Neural crest cell (in vitro differentiated cells): Measurements from ENCODE around the gene SLCO4A1. TPM values are rescaled to one million over a fixed set of nuclear protein-coding genes. Genes with fewer than 3 reads are reported as not detected.

ENCODE experiments used
- DNase-seq: peaks from one replicate; pipeline ENCODE4 v3.0.0; 2021; ENCODE audit warnings: low read depth, mixed read lengths, low spot score
- H3K27ac Mint-ChIP-seq: one replicate; pipeline ENCODE4 v1.8.0; 2021; ENCODE audit warnings: mild to moderate bottlenecking, mixed read lengths; ENCODE audit not compliant: unreplicated experiment
- H3K27me3 Mint-ChIP-seq: 2 replicates; pipeline ENCODE4 v1.8.0; 2021; ENCODE audit warnings: low read depth, mild to moderate bottlenecking, mixed read lengths
- H3K36me3 Mint-ChIP-seq: 2 replicates; pipeline ENCODE4 v1.8.0; 2021; ENCODE audit warnings: low read depth, mild to moderate bottlenecking, mixed read lengths
- H3K4me1 Mint-ChIP-seq: 2 replicates; pipeline ENCODE4 v1.8.0; 2021; ENCODE audit warnings: mixed read lengths
- H3K4me3 Mint-ChIP-seq: one replicate; pipeline ENCODE4 v1.8.0; 2021; ENCODE audit warnings: mild to moderate bottlenecking, mixed read lengths
- H3K9me3 Mint-ChIP-seq: 2 replicates; pipeline ENCODE4 v1.8.0; 2021; ENCODE audit warnings: mixed read lengths
- CTCF ChIP-seq: fragments of 200-600 bp; sonication (generic); conservative IDR thresholded peaks from 2 replicates; pipeline ENCODE4 v1.5.0; 2021; ENCODE audit warnings: antibody characterized with exemption, mild to moderate bottlenecking
- total RNA-seq: library from RNA; stranded (reverse); gene quantifications from 2 replicates; pipeline ENCODE4 v1.2.1, GENCODE V29; 2021

The SLCO4A1 gene
- total RNA-seq, 1 donor from 2014 or later, result 7.0 TPM

- Mint-ChIP-seq H3K27me3 (peaks cover 34% of the 10 kb centered on the region), H3K36me3 (no peaks in the 10 kb centered on the region), H3K27ac (no peak overlapping the region), H3K4me1 (peaks cover 2% of the 10 kb centered on the region), H3K9me3 (no peaks in the 10 kb centered on the region), H3K4me3 (no peak overlapping the region)
- TF ChIP-seq CTCF, result no peak
- DNase-seq, result no peak
Observed at GRCh38 chr20:62601172-62601571, 41.1 kb upstream of the SLCO4A1 start.

- TF ChIP-seq CTCF, result no peak
- Mint-ChIP-seq H3K9me3 (no peaks in the 10 kb centered on the region), H3K4me1 (peaks cover 4% of the 10 kb centered on the region), H3K27ac (no peak overlapping the region), H3K4me3 (no peak overlapping the region), H3K27me3 (peaks cover 35% of the 10 kb centered on the region), H3K36me3 (no peaks in the 10 kb centered on the region)
- DNase-seq, result no peak
Observed at GRCh38 chr20:62601714-62602113, 40.6 kb upstream of the SLCO4A1 start.

GRCh38 chr20:62602550-62602949, 39.8 kb upstream of the SLCO4A1 start:
- Mint-ChIP-seq H3K27me3 (peaks cover 30% of the 10 kb centered on the region), H3K9me3 (no peaks in the 10 kb centered on the region), H3K36me3 (no peaks in the 10 kb centered on the region), H3K4me1 (peaks cover 4% of the 10 kb centered on the region), H3K4me3 (no peak overlapping the region), H3K27ac (no peak overlapping the region)
- TF ChIP-seq CTCF, result no peak
- no peak for DNase-seq

GRCh38 chr20:62603021-62603906, 39.0 kb upstream of the SLCO4A1 start:
- peaks cover 4% of the 10 kb centered on the region for H3K4me1 Mint-ChIP-seq
- no peaks in the 10 kb centered on the region for H3K36me3 Mint-ChIP-seq
- no peak overlapping the region for H3K4me3 Mint-ChIP-seq
- H3K27me3 Mint-ChIP-seq, result peaks cover 23% of the 10 kb centered on the region
- no peak for TF ChIP-seq CTCF
- no peak overlapping the region for H3K27ac Mint-ChIP-seq
- H3K9me3 Mint-ChIP-seq, result no peaks in the 10 kb centered on the region
- no peak for DNase-seq

- no peak for DNase-seq
- H3K27ac Mint-ChIP-seq, result no peak overlapping the region
- peaks cover 4% of the 10 kb centered on the region for H3K4me1 Mint-ChIP-seq
- no peak overlapping the region for H3K4me3 Mint-ChIP-seq
- no peaks in the 10 kb centered on the region for H3K9me3 Mint-ChIP-seq
- no peaks in the 10 kb centered on the region for H3K36me3 Mint-ChIP-seq
- H3K27me3 Mint-ChIP-seq, result peaks cover 18% of the 10 kb centered on the region
- TF ChIP-seq CTCF, result no peak
Observed at GRCh38 chr20:62603907-62604785, 38.2 kb upstream of the SLCO4A1 start.
